ENCODE measurements around the gene CUX1. TPM values are rescaled to one million over a fixed set of nuclear protein-coding genes. Genes with fewer than 3 reads are reported as not detected.

The CUX1 gene
- total RNA-seq, 1 experiment from 2014 or later = 116 TPM

- no peak for DNase-seq
- H3K9me3 Mint-ChIP-seq (ENCODE audit: unreplicated experiment) = no peaks in the 10 kb centered on the region
- no peaks in the 10 kb centered on the region for H3K27me3 ChIP-seq (replicated peaks; ENCODE audit: control insufficient read depth, insufficient read depth, low read length)
- peaks cover 27% of the 10 kb centered on the region for H3K4me1 ChIP-seq
- intact Hi-C loops (cut with micrococcal nuclease; ENCODE audit: unreplicated experiment) = no loop called here
- TF ChIP-seq CTCF (IDR thresholded peaks at IDR 0.05; ENCODE audit: insufficient read depth in 1 of 2, low read depth in 1 of 2, low read length in 1 of 2, severe bottlenecking in 1 of 2, unreplicated experiment in 1 of 2) = no peak
- no peak overlapping the region for H3K27ac Mint-ChIP-seq (ENCODE audit: unreplicated experiment)
- H3K36me3 ChIP-seq (ENCODE audit: control insufficient read depth, insufficient read depth, low read length) = no peaks in the 10 kb centered on the region
- ChIA-PET POLR2A (no interaction called here), CTCF (no interaction called here)
- no peaks in the 10 kb centered on the region for H3K9me3 ChIP-seq
- H3K27me3 Mint-ChIP-seq (ENCODE audit: insufficient read depth, unreplicated experiment) = no peaks in the 10 kb centered on the region
- no peak overlapping the region for H3K4me3 ChIP-seq (ENCODE audit: low read depth, low read length)
- H3K4me3 Mint-ChIP-seq (ENCODE audit: unreplicated experiment) = no peak overlapping the region
- peaks cover 63% of the 10 kb centered on the region for H3K36me3 Mint-ChIP-seq (ENCODE audit: insufficient read depth, unreplicated experiment)
- H3K4me1 Mint-ChIP-seq (ENCODE audit: low read depth, unreplicated experiment) = peaks cover 35% of the 10 kb centered on the region
- no TSS peak for BruUV-seq (replicated peaks)
These were observed 337.0 kb downstream of the CUX1 start for GRCh38 chr7:102154425-102154824.

- intact Hi-C loops (cut with micrococcal nuclease; ENCODE audit: unreplicated experiment) = no loop called here
- POLR2A ChIA-PET = no interaction called here
- BruUV-seq (replicated peaks) = no TSS peak
- TF ChIP-seq CTCF (IDR thresholded peaks at IDR 0.05; ENCODE audit: insufficient read depth in 1 of 2, low read depth in 1 of 2, low read length in 1 of 2, severe bottlenecking in 1 of 2, unreplicated experiment in 1 of 2) = no peak
- Histone ChIP-seq H3K9me3 (no peaks in the 10 kb centered on the region), H3K36me3 (ENCODE audit: control insufficient read depth, insufficient read depth, low read length) (peaks cover 1% of the 10 kb centered on the region; the same call in 1 of the 2 replicates), H3K27me3 (replicated peaks; ENCODE audit: control insufficient read depth, insufficient read depth, low read length) (no peaks in the 10 kb centered on the region), H3K4me3 (ENCODE audit: low read depth, low read length) (no peak overlapping the region), H3K4me1 (peaks cover 26% of the 10 kb centered on the region)
- Mint-ChIP-seq H3K4me3 (ENCODE audit: unreplicated experiment) (no peak overlapping the region), H3K27ac (ENCODE audit: unreplicated experiment) (peak overlapping the region; percentile 15), H3K4me1 (ENCODE audit: low read depth, unreplicated experiment) (peaks cover 29% of the 10 kb centered on the region), H3K9me3 (ENCODE audit: unreplicated experiment) (no peaks in the 10 kb centered on the region), H3K27me3 (ENCODE audit: insufficient read depth, unreplicated experiment) (no peaks in the 10 kb centered on the region), H3K36me3 (ENCODE audit: insufficient read depth, unreplicated experiment) (peaks cover 68% of the 10 kb centered on the region)
- DNase-seq = no peak
- CTCF ChIA-PET = no interaction called here
These were observed 338.5 kb downstream of the CUX1 start for GRCh38 chr7:102155821-102156441.

- no peaks in the 10 kb centered on the region for H3K27me3 ChIP-seq (replicated peaks; ENCODE audit: control insufficient read depth, insufficient read depth, low read length)
- POLR2A ChIA-PET = no interaction called here
- peaks cover 1% of the 10 kb centered on the region; the same call in 1 of the 2 replicates for H3K36me3 ChIP-seq (ENCODE audit: control insufficient read depth, insufficient read depth, low read length)
These were observed 339.4 kb downstream of the CUX1 start for GRCh38 chr7:102156867-102157266.

More at GRCh38 chr7:102156867-102157266, 339.4 kb downstream of the CUX1 start:
- peak overlapping the region; percentile 15 for H3K27ac Mint-ChIP-seq (ENCODE audit: unreplicated experiment)
- Histone ChIP-seq H3K4me1 (peaks cover 21% of the 10 kb centered on the region), H3K4me3 (ENCODE audit: low read depth, low read length) (no peak overlapping the region), H3K9me3 (no peaks in the 10 kb centered on the region)
- peaks cover 76% of the 10 kb centered on the region for H3K36me3 Mint-ChIP-seq (ENCODE audit: insufficient read depth, unreplicated experiment)
- no peak for DNase-seq
- CTCF ChIA-PET = no interaction called here
- no peaks in the 10 kb centered on the region for H3K27me3 Mint-ChIP-seq (ENCODE audit: insufficient read depth, unreplicated experiment)
- TF ChIP-seq CTCF (IDR thresholded peaks at IDR 0.05; ENCODE audit: insufficient read depth in 1 of 2, low read depth in 1 of 2, low read length in 1 of 2, severe bottlenecking in 1 of 2, unreplicated experiment in 1 of 2) = no peak
- intact Hi-C loops (cut with micrococcal nuclease; ENCODE audit: unreplicated experiment) = no loop called here
- H3K4me3 Mint-ChIP-seq (ENCODE audit: unreplicated experiment) = no peak overlapping the region
- BruUV-seq (replicated peaks) = no TSS peak
- no peaks in the 10 kb centered on the region for H3K9me3 Mint-ChIP-seq (ENCODE audit: unreplicated experiment)
- peaks cover 27% of the 10 kb centered on the region for H3K4me1 Mint-ChIP-seq (ENCODE audit: low read depth, unreplicated experiment)

Measured in Caco-2 (cell line).